Type B pancreatic cell (in vitro differentiated cells): ENCODE measurements around the gene TACR1. TPM values are rescaled to one million over a fixed set of nuclear protein-coding genes. Genes with fewer than 3 reads are reported as not detected.
A peak's percentile ranks its signal among the peaks of the same experiment; 100 is the strongest.
"Not testable (repeated sequence)": the region's sequence is repeated elsewhere in the genome, so short reads cannot be mapped to it uniquely, and the experiment has no call there.

Experiments used
- DNase-seq: peaks from one replicate; pipeline ENCODE4 v3.0.0; 2021; ENCODE audit warnings: mixed read lengths; ENCODE audit not compliant: unreplicated experiment; ENCODE audit errors: extremely low spot score
- H3K27ac Mint-ChIP-seq: 2 replicates; pipeline ENCODE4 v1.8.0; 2021; ENCODE audit warnings: mild to moderate bottlenecking, mixed read lengths
- H3K27me3 Mint-ChIP-seq: 2 replicates; pipeline ENCODE4 v1.8.0; 2021; ENCODE audit warnings: mixed read lengths
- H3K36me3 Mint-ChIP-seq: 2 replicates; pipeline ENCODE4 v1.8.0; 2021; ENCODE audit warnings: mixed read lengths
- H3K4me1 Mint-ChIP-seq: one replicate; pipeline ENCODE4 v1.8.0; 2021; ENCODE audit warnings: mixed read lengths; ENCODE audit not compliant: unreplicated experiment
- H3K4me3 Mint-ChIP-seq: 2 replicates; pipeline ENCODE4 v1.8.0; 2021; ENCODE audit warnings: mild to moderate bottlenecking, mixed read lengths
- H3K9me3 Mint-ChIP-seq: 2 replicates; pipeline ENCODE4 v1.8.0; 2021; ENCODE audit warnings: mixed read lengths
- total RNA-seq: library from RNA; stranded (reverse); gene quantifications from 2 replicates; pipeline ENCODE4 v1.2.1, GENCODE V29; 2021; ENCODE audit warnings: low replicate concordance
- TF ChIP-seq, protein P1 (sequence below): fragments of 200-600 bp; sonication (generic); conservative IDR thresholded peaks from 2 replicates; pipeline ENCODE4 v1.5.0; 2021; ENCODE audit warnings: antibody characterized with exemption, mild to moderate bottlenecking

The TACR1 gene
- total RNA-seq, 1 donor from 2014 or later, result 1.5 TPM

DNA sequence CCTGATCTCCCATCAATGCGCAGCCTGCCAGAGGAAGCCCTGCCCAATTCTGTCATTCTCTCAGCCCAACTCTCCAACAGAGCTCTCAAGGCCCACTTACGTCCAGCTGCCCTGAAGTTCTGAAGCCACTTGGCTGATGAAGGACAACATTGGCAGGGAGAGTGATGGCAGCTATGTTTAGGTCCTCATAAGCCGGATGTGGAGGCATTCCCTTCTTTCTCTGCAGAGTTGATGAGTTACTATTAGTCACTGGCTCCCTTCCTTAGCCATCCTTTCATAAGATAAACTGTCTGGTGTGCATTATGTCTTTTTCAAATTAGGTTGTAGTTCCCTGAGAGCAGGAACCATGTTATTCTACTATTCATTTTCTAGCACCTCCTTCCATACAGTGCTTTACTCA lies 22.5 kb upstream of the TACR1 start:
- Mint-ChIP-seq H3K27me3 (peaks cover 7% of the 10 kb centered on the region), H3K36me3 (no peaks in the 10 kb centered on the region), H3K27ac (no peak overlapping the region), H3K4me1 (peaks cover 4% of the 10 kb centered on the region), H3K4me3 (no peak overlapping the region), H3K9me3 (no peaks in the 10 kb centered on the region)
- TF ChIP-seq, protein P1, sequence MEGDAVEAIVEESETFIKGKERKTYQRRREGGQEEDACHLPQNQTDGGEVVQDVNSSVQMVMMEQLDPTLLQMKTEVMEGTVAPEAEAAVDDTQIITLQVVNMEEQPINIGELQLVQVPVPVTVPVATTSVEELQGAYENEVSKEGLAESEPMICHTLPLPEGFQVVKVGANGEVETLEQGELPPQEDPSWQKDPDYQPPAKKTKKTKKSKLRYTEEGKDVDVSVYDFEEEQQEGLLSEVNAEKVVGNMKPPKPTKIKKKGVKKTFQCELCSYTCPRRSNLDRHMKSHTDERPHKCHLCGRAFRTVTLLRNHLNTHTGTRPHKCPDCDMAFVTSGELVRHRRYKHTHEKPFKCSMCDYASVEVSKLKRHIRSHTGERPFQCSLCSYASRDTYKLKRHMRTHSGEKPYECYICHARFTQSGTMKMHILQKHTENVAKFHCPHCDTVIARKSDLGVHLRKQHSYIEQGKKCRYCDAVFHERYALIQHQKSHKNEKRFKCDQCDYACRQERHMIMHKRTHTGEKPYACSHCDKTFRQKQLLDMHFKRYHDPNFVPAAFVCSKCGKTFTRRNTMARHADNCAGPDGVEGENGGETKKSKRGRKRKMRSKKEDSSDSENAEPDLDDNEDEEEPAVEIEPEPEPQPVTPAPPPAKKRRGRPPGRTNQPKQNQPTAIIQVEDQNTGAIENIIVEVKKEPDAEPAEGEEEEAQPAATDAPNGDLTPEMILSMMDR, result no peak
- DNase-seq, result no peak

DNA sequence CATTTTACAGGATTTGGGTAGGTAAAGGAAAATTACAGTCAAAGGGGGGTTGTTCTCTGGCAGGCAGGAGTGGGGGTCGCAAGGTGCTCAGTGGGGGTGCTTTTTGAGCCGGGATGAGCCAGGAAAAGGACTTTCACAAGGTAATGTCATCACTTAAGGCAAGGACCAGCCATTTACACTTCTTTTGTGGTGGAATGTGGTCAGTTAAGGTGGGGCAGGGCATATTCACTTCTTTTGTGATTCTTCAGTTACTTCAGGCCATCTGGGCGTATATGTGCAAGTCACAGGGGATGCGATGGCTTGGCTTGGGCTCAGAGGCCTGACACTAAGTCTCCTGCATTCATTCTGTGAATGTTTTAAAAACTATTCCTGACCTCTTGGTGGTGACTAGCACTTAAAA lies 19.9 kb upstream of the TACR1 start:
- peaks cover 11% of the 10 kb centered on the region for H3K27me3 Mint-ChIP-seq
- H3K4me1 Mint-ChIP-seq, H3K27ac Mint-ChIP-seq, H3K4me3 Mint-ChIP-seq, H3K9me3 Mint-ChIP-seq, DNase-seq, H3K36me3 Mint-ChIP-seq: not testable (repeated sequence)

DNA sequence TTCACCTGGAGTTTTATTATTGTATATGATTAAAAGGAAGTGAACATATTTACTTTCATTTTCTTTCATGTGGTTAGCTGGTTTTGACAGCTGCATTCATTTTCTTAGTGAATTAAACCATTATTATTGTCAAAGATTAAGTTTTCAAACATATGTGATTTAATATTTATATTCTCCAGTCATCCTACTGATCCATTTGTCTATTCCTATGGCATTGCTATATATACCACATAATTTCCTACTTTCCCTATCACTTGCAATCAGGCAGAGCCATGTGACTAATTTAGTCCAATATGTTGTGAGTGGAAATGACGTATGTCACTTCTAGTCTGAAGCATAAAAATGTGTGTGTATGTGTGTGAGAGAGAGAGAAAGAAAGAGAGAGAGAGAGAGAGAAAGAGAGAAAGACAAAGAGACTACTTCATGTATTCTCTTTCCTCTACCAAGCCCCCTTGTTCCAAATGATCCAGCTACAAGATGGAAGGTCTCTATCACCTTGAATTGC lies 12.0 kb upstream of the TACR1 start:
- no peak for DNase-seq
- Mint-ChIP-seq H3K27me3 (peaks cover 4% of the 10 kb centered on the region), H3K9me3 (no peaks in the 10 kb centered on the region), H3K4me3 (no peak overlapping the region), H3K36me3 (peaks cover 5% of the 10 kb centered on the region), H3K27ac (no peak overlapping the region), H3K4me1 (peaks cover 5% of the 10 kb centered on the region)
- TF ChIP-seq, protein P1, result no peak

DNA sequence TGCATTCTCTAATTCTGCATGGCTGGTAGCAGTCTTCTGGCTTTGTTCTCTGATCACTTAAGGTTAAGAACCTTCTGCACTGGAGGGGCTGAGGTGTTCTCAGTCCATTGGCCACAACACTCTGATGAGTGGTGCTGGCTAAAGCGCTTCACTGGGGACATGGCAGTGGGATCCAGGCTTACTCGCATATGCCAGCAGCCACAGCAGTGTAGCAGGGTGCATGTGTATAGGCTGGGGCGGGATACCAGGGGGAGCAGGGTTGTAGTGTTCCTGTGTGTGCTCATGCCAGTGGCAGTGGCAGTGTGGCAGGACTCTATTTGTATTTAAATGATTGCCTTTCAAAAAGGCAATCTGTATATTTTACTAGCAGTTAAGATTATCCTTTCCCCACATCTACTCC lies 11.1 kb upstream of the TACR1 start:
- H3K9me3 Mint-ChIP-seq, result no peaks in the 10 kb centered on the region
- TF ChIP-seq, protein P1, result no peak

DNA sequence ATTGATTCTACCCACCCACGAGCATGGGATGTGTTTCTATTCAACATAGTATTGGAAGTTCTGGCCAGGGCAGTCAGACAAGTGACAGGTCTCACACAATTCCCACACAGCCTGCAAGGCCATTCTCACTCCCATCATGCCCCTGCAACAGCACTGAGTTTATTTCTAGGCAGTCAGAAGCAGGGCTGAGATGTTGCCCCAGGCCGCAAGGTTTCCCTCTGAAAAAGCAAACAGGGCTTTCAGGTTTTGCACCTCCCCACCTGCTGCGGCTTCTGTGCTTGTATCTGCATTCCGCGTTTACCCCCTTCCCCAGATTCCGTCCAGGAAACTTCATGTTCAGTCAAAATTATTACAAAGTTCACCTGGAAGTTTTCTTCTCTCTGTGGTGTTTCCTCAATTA lies 9.4 kb upstream of the TACR1 start:
- Mint-ChIP-seq H3K4me3 (peak overlapping the region; percentile 7), H3K27ac (peak overlapping the region; percentile 40), H3K4me1 (peaks cover 5% of the 10 kb centered on the region), H3K36me3 (no peaks in the 10 kb centered on the region), H3K9me3 (no peaks in the 10 kb centered on the region), H3K27me3 (peaks cover 23% of the 10 kb centered on the region)
- TF ChIP-seq, protein P1, result no peak
- no peak for DNase-seq

More for the DNA sequence above, 11.1 kb upstream of the TACR1 start:
- Mint-ChIP-seq H3K4me1 (peaks cover 5% of the 10 kb centered on the region), H3K4me3 (no peak overlapping the region), H3K36me3 (peaks cover under 1% of the 10 kb centered on the region), H3K27me3 (peaks cover 7% of the 10 kb centered on the region), H3K27ac (no peak overlapping the region)
- DNase-seq, result no peak

DNA sequence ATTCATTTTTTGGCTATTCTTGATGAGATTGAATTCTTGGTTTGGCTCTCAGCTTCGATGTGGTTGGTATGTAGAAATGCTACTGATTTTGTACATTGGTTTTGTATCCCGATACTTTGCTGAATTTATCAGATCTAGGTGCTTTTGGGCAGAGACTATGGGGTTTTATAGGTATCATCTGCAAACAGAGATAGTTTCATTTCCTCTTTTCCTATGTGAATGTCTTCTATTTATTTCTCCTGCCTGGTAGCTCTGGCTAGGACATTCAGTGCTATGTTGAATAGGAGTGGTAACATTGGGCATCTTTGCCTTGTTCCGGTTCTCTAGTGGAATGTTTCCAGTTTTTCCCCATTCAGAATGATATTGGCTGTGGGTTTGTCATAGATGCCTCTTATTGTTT lies 5.5 kb upstream of the TACR1 start:
- no peaks in the 10 kb centered on the region for H3K9me3 Mint-ChIP-seq
- DNase-seq, result no peak
- H3K4me3 Mint-ChIP-seq, result no peak overlapping the region
- no peak overlapping the region for H3K27ac Mint-ChIP-seq
- no peaks in the 10 kb centered on the region for H3K36me3 Mint-ChIP-seq
- TF ChIP-seq, protein P1, result no peak
- peaks cover 55% of the 10 kb centered on the region for H3K27me3 Mint-ChIP-seq
- H3K4me1 Mint-ChIP-seq, result peaks cover 10% of the 10 kb centered on the region
